OCI-LY1 (cell line): ENCODE results near the gene SELENOI.

Experiments used
- H2AFZ ChIP-seq: fragments of 200-600 bp; sonication (generic), shearing (Covaris generic); 2 replicates; pipeline ENCODE4 v1.6.0; 2014; ENCODE audit warnings: antibody characterized with exemption, mild to moderate bottlenecking, low read length
- H3F3A ChIP-seq: fragments of 200-600 bp; sonication (generic), shearing (Covaris generic); 2 replicates; pipeline ENCODE4 v1.6.0; 2014; ENCODE audit warnings: mild to moderate bottlenecking, antibody characterized with exemption, low read length, moderate library complexity; ENCODE audit not compliant: insufficient read depth
- H3K27ac ChIP-seq: fragments of 200-600 bp; sonication (generic); 2 replicates; pipeline ENCODE4 v1.5.1; 2014; ENCODE audit warnings: low read length, mixed run types, mild to moderate bottlenecking, low read depth; ENCODE audit not compliant: poor library complexity, severe bottlenecking
- H3K27me3 ChIP-seq: fragments of 200-600 bp; sonication (generic); 2 replicates; pipeline ENCODE4 v1.6.0; 2014; ENCODE audit warnings: antibody characterized with exemption, mild to moderate bottlenecking, low read length, moderate library complexity; ENCODE audit not compliant: insufficient read depth
- H3K36me3 ChIP-seq: fragments of 200-600 bp; sonication (generic); 2 replicates; pipeline ENCODE4 v1.6.1; 2014; ENCODE audit warnings: mild to moderate bottlenecking, antibody characterized with exemption, low read length, moderate library complexity, mixed read lengths; ENCODE audit not compliant: insufficient read depth
- H3K4me1 ChIP-seq: fragments of 200-600 bp; sonication (generic); 2 replicates; pipeline ENCODE4 v1.5.1; 2014; ENCODE audit warnings: mild to moderate bottlenecking, low read length, moderate library complexity; ENCODE audit not compliant: insufficient read depth, severe bottlenecking
- H3K4me2 ChIP-seq: fragments of 200-600 bp; sonication (generic), shearing (Covaris generic); 2 replicates; pipeline ENCODE4 v1.6.1; 2014; ENCODE audit warnings: low read length
- H3K4me3 ChIP-seq: fragments of 200-600 bp; sonication (generic); 2 replicates; pipeline ENCODE4 v1.5.1; 2014; ENCODE audit warnings: low read length, low read depth, mild to moderate bottlenecking, mixed read lengths; ENCODE audit not compliant: poor library complexity, severe bottlenecking
- H3K79me2 ChIP-seq: fragments of 200-600 bp; shearing (Covaris generic); 2 replicates; pipeline ENCODE4 v1.6.1; 2016; ENCODE audit warnings: mixed run types, low read length, mixed read lengths; ENCODE audit not compliant: insufficient read depth
- H3K9ac ChIP-seq: fragments of 200-600 bp; sonication (generic), shearing (Covaris generic); 2 replicates; pipeline ENCODE4 v1.6.1; 2014; ENCODE audit warnings: mild to moderate bottlenecking, low read length, mixed read lengths
- H3K9me2 ChIP-seq: fragments of 200-600 bp; sonication (generic), shearing (Covaris generic); 2 replicates; pipeline ENCODE4 v1.6.1; 2014; ENCODE audit warnings: low read depth, mild to moderate bottlenecking, low read length, mixed read lengths
- H3K9me3 ChIP-seq: fragments of 200-600 bp; shearing (Covaris generic); 2 replicates; pipeline ENCODE4 v1.6.1; 2014; ENCODE audit warnings: low read length, mixed read lengths
- H4K20me1 ChIP-seq: fragments of 200-600 bp; sonication (generic), shearing (Covaris generic); 2 replicates; pipeline ENCODE4 v1.6.0; 2016; ENCODE audit warnings: mild to moderate bottlenecking, low read length; ENCODE audit not compliant: insufficient read depth
- EZH2 ChIP-seq: fragments of 200-600 bp; sonication (generic), shearing (Covaris generic); IDR thresholded peaks from 2 replicates; pipeline ENCODE4 v1.8.0; 2017; ENCODE audit warnings: borderline replicate concordance, mixed run types, mild to moderate bottlenecking, antibody characterized with exemption, low read length, moderate library complexity, mixed read lengths
- TF ChIP-seq, protein P1 (sequence below): fragments of 200-600 bp; sonication (generic), shearing (Covaris generic); IDR thresholded peaks from 2 replicates; pipeline ENCODE4 v1.5.1; 2017; ENCODE audit warnings: mild to moderate bottlenecking, antibody characterized with exemption, low read length, moderate library complexity, mixed read lengths

The SELENOI gene

DNA sequence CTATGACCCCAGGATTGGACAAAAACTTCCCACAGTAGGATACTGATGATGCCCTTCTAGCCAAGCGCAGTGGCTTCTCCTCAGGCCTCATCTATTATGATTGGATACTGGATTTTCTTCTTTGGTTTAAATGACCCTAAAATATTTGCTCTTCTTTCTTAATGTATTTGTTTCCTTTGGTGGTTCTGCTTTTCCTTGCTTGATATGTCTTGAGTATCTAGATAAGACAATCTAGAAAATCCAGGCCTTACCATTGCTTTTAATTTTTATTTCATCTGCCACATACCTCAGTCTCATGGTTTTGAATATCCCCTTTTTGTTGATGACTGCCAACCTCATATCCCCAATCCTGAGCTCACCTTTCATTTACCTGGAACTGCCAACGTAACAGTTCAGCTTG is 96.4 kb downstream of the SELENOI start:
- no peaks in the 10 kb centered on the region for H3K9me2 ChIP-seq
- no peak overlapping the region for H3K4me3 ChIP-seq
- peaks cover 8% of the 10 kb centered on the region; the same call in 1 of the 2 replicates for H3K27me3 ChIP-seq
- H3K36me3 ChIP-seq, result no peaks in the 10 kb centered on the region
- no peak overlapping the region for H3K4me2 ChIP-seq
- H2AFZ ChIP-seq, result no peak overlapping the region
- no peaks in the 10 kb centered on the region for H3F3A ChIP-seq
- no peaks in the 10 kb centered on the region for H3K9me3 ChIP-seq
- no peak for TF ChIP-seq EZH2
- TF ChIP-seq, protein P1, sequence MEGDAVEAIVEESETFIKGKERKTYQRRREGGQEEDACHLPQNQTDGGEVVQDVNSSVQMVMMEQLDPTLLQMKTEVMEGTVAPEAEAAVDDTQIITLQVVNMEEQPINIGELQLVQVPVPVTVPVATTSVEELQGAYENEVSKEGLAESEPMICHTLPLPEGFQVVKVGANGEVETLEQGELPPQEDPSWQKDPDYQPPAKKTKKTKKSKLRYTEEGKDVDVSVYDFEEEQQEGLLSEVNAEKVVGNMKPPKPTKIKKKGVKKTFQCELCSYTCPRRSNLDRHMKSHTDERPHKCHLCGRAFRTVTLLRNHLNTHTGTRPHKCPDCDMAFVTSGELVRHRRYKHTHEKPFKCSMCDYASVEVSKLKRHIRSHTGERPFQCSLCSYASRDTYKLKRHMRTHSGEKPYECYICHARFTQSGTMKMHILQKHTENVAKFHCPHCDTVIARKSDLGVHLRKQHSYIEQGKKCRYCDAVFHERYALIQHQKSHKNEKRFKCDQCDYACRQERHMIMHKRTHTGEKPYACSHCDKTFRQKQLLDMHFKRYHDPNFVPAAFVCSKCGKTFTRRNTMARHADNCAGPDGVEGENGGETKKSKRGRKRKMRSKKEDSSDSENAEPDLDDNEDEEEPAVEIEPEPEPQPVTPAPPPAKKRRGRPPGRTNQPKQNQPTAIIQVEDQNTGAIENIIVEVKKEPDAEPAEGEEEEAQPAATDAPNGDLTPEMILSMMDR, result no peak
- no peak overlapping the region for H3K27ac ChIP-seq
- H3K79me2 ChIP-seq, result no peaks in the 10 kb centered on the region
- H3K9ac ChIP-seq, result no peak overlapping the region
- no peaks in the 10 kb centered on the region for H3K4me1 ChIP-seq
- no peaks in the 10 kb centered on the region for H4K20me1 ChIP-seq

DNA sequence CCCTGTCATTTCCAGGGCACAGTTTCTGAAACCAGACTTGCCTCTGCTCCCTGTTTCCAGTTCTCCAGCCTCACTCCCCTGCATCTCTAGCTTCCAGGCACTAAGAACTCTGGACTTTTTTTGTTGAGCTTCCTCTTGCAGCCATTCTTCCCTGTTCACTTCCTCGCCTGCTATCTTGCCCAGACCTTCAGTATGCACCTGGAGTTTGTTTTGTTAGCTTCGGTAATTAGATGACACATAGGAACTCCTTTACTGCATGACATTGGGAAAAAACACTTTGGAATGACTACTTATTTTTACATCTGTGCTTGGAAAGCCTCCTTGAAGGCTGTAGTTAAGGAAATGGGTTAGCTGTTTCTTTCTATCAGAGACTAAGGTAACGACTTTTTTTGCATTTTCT is 96.8 kb downstream of the SELENOI start:
- Histone ChIP-seq H3K9ac (no peak overlapping the region), H3K4me1 (no peaks in the 10 kb centered on the region), H3K9me2 (no peaks in the 10 kb centered on the region), H3K9me3 (no peaks in the 10 kb centered on the region), H3K27me3 (peaks cover 8% of the 10 kb centered on the region; the same call in 1 of the 2 replicates), H3K4me3 (no peak overlapping the region), H3K36me3 (no peaks in the 10 kb centered on the region), H3K79me2 (no peaks in the 10 kb centered on the region), H2AFZ (no peak overlapping the region), H3F3A (no peaks in the 10 kb centered on the region), H4K20me1 (no peaks in the 10 kb centered on the region), H3K27ac (no peak overlapping the region), H3K4me2 (no peak overlapping the region)
- TF ChIP-seq, protein P1, result no peak
- no peak for TF ChIP-seq EZH2

- Histone ChIP-seq H3K9me2 (no peaks in the 10 kb centered on the region), H3K27ac (no peak overlapping the region), H3K4me1 (no peaks in the 10 kb centered on the region), H3F3A (no peaks in the 10 kb centered on the region), H3K4me3 (no peak overlapping the region), H4K20me1 (no peaks in the 10 kb centered on the region), H3K27me3 (peaks cover 7% of the 10 kb centered on the region; the same call in 1 of the 2 replicates), H3K36me3 (no peaks in the 10 kb centered on the region), H3K79me2 (no peaks in the 10 kb centered on the region), H2AFZ (no peak overlapping the region), H3K9me3 (no peaks in the 10 kb centered on the region), H3K9ac (no peak overlapping the region), H3K4me2 (no peak overlapping the region)
- TF ChIP-seq EZH2, result no peak
- TF ChIP-seq, protein P1, result no peak
Observed at GRCh38 chr2:26444236-26444635, 98.3 kb downstream of the SELENOI start.
